Liver (tissue), 9 donors: Measurements from ENCODE around the gene SAMD14. TPM values are rescaled to one million over a fixed set of nuclear protein-coding genes. Genes with fewer than 3 reads are reported as not detected.

Source experiments
- DNase-seq: peaks from one replicate; pipeline ENCODE4 v3.0.0-alpha.2; 2017; ENCODE audit warnings: low spot score
- H3K27ac ChIP-seq, 2 donors: one replicate each; pipeline ENCODE4 v1.7.0; 2013; ENCODE audit warnings: inconsistent platforms in 2 of 2, low read length in 2 of 2, control low read depth in 1 of 2, low read depth in 1 of 2, mild to moderate bottlenecking in 1 of 2
- H3K27me3 ChIP-seq, 4 donors: one replicate each; pipeline versions ENCODE4 v1.6.1 to v1.7.0; 2013; ENCODE audit warnings: low read length in 3 of 4, inconsistent platforms in 1 of 4, mild to moderate bottlenecking in 1 of 4, moderate library complexity in 1 of 4; ENCODE audit not compliant: control insufficient read depth in 4 of 4, insufficient read depth in 4 of 4
- H3K36me3 ChIP-seq, 4 donors: one replicate each; pipeline versions ENCODE4 v1.6.1 to v1.7.0; 2013; ENCODE audit warnings: low read length in 3 of 4, mild to moderate bottlenecking in 3 of 4, low read depth in 1 of 4, moderate library complexity in 1 of 4; ENCODE audit not compliant: control insufficient read depth in 4 of 4, insufficient read depth in 3 of 4
- H3K4me1 ChIP-seq, 4 donors: one replicate each; pipeline versions ENCODE4 v1.6.1 to v1.7.0; 2013; ENCODE audit warnings: low read length in 3 of 4, mild to moderate bottlenecking in 3 of 4, moderate library complexity in 1 of 4; ENCODE audit not compliant: control insufficient read depth in 4 of 4, insufficient read depth in 4 of 4
- H3K4me3 ChIP-seq, 3 donors: one replicate each; pipeline versions ENCODE4 v1.6.1 to v1.7.0; 2013; ENCODE audit warnings: low read length in 3 of 3, control low read depth in 1 of 3, low read depth in 1 of 3, mild to moderate bottlenecking in 1 of 3
- H3K9ac ChIP-seq, 2 donors: one replicate each; pipeline ENCODE4 v1.7.0; 2013; ENCODE audit warnings: low read length in 2 of 2, mild to moderate bottlenecking in 2 of 2, moderate library complexity in 2 of 2, control low read depth in 1 of 2, low read depth in 1 of 2
- H3K9me3 ChIP-seq, 4 donors: one replicate each; pipeline versions ENCODE4 v1.6.1 to v1.7.0; 2013; ENCODE audit warnings: low read length in 3 of 4; ENCODE audit not compliant: control insufficient read depth in 4 of 4
- EGR1 ChIP-seq, 2 donors: IDR thresholded peaks; 2 replicates each; pipeline ENCODE4 v1.6.1; 2016 to 2018; ENCODE audit warnings: antibody characterized with exemption in 2 of 2, low read depth in 2 of 2
- FOXA1 ChIP-seq: IDR thresholded peaks from 2 replicates; pipeline ENCODE4 v1.6.1; 2016; ENCODE audit warnings: antibody characterized with exemption
- FOXA2 ChIP-seq: IDR thresholded peaks from 2 replicates; pipeline ENCODE4 v1.6.1; 2016; ENCODE audit warnings: antibody characterized with exemption
- GABPA ChIP-seq, 2 donors: IDR thresholded peaks in 1 of 2; conservative IDR thresholded peaks in 1 of 2; 2 replicates each; pipeline ENCODE4 v1.6.1; 2016; ENCODE audit warnings: antibody characterized with exemption in 2 of 2, mild to moderate bottlenecking in 1 of 2, moderate library complexity in 1 of 2
- HNF4A ChIP-seq, 2 donors: conservative IDR thresholded peaks; 2 replicates each; pipeline ENCODE4 v1.6.1; 2016; ENCODE audit warnings: antibody characterized with exemption in 2 of 2, mild to moderate bottlenecking in 2 of 2
- HNF4G ChIP-seq: IDR thresholded peaks from 2 replicates; pipeline ENCODE4 v1.6.1; 2016; ENCODE audit warnings: antibody characterized with exemption
- JUND ChIP-seq, 2 donors: IDR thresholded peaks; 2 replicates each; pipeline ENCODE4 v1.6.1; 2016; ENCODE audit warnings: antibody characterized with exemption in 2 of 2
- NR2F2 ChIP-seq: IDR thresholded peaks from 2 replicates; pipeline ENCODE4 v1.6.1; 2016; ENCODE audit warnings: antibody characterized with exemption
- RAD21 ChIP-seq, 2 donors: IDR thresholded peaks; 2 replicates each; pipeline ENCODE4 v1.6.1; 2016; ENCODE audit warnings: antibody characterized with exemption in 2 of 2, mild to moderate bottlenecking in 2 of 2
- REST ChIP-seq: IDR thresholded peaks from 2 replicates; pipeline ENCODE4 v1.6.1; 2016; ENCODE audit warnings: antibody characterized with exemption, mild to moderate bottlenecking
- RXRA ChIP-seq, 2 donors: IDR thresholded peaks; 2 replicates each; pipeline ENCODE4 v1.6.1; 2017 to 2018; ENCODE audit warnings: antibody characterized with exemption in 2 of 2, mild to moderate bottlenecking in 1 of 2
- SP1 ChIP-seq: IDR thresholded peaks from 2 replicates; pipeline ENCODE4 v1.6.1; 2018; ENCODE audit warnings: antibody characterized with exemption, mild to moderate bottlenecking
- TAF1 ChIP-seq: conservative IDR thresholded peaks from 2 replicates; pipeline ENCODE4 v1.6.1; 2016; ENCODE audit warnings: antibody characterized with exemption, mild to moderate bottlenecking
- YY1 ChIP-seq: IDR thresholded peaks from 2 replicates; pipeline ENCODE4 v1.6.1; 2016; ENCODE audit warnings: antibody characterized with exemption, mild to moderate bottlenecking
- WGBS: extraction: QIAGEN DNeasy Blood & Tissue Kit; methylation state at CpG from one replicate; pipeline ENCODE4 v1.1.7; 2013; 5-methylcytosine and 5-hydroxymethylcytosine counted together
- polyA plus RNA-seq, 2 donors: library from polyadenylated mRNA; stranded (reverse) in 1 of 2; unstranded in 1 of 2; fragments of 200-250 nt in 1 of 2; fragments of >200 nt in 1 of 2; fragmentation: Nextera tagmentation in 1 of 2; extraction: Ambion mirVana in 1 of 2; gene quantifications; one replicate each; pipeline versions ENCODE4 v1.2.1 to v1.2.3, GENCODE V29; 2013 to 2015
- total RNA-seq, 2 donors: library from RNA; depleted of rRNA; stranded (reverse); fragments of >200 nt; gene quantifications; one replicate each; pipeline ENCODE4 v1.2.3, GENCODE V29; 2014
- TF ChIP-seq, protein P1 (sequence below): IDR thresholded peaks from 2 replicates; pipeline ENCODE4 v1.6.1; 2016; ENCODE audit warnings: antibody characterized with exemption
- TF ChIP-seq, protein P2 (sequence below): IDR thresholded peaks from 2 replicates; pipeline ENCODE4 v1.6.1; 2016; ENCODE audit warnings: antibody characterized with exemption
- TF ChIP-seq, protein P3 (sequence below): IDR thresholded peaks from 2 replicates; pipeline ENCODE4 v1.6.1; 2016; ENCODE audit warnings: antibody characterized with exemption
- TF ChIP-seq, protein P4 (sequence below): fragments of 150-350 bp; IDR thresholded peaks from 2 replicates; pipeline ENCODE4 v1.5.1; 2017; ENCODE audit warnings: improper control_type of control experiment, low read depth, low read length; ENCODE audit not compliant: missing input control
- donor health status: healthy.
- donor health status: healthy.
- donor health status: healthy.
- donor health status: healthy.
- donor health status: healthy.

SAMD14 gene
- total and polyA plus RNA-seq, 4 donors, result 0.50 to 0.84 (median 0.67) TPM; not detected in 1

DNA sequence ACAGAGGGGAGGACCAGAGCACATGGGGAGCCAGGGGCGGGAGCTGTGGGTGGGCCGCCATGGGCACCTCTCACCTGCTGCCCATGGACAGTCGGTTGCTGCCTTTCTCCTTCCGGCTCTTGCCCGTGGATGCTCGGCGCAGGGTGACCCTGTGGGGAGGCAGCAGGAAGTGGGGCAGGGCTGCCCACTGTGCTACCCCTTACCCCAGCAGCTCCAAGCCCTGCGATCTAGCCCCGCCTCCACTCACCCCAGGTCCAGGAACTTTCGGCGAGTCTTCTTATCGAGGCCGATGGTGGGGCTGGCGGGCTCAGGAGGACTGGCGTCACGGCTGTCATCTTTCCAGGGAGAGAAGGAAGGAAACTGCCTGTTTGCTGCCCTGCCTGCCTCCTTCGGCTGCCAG, 14.2 kb downstream of the SAMD14 start:
- no peak for DNase-seq
- Histone ChIP-seq H3K9ac (no peak overlapping the region), H3K27me3 (no peaks in the 10 kb centered on the region), H3K27ac (no peak overlapping the region), H3K4me3 (no peak overlapping the region), H3K9me3 (no peaks in the 10 kb centered on the region), H3K4me1 (peaks cover 6 to 24% (median 15%) of the 10 kb centered on the region in 4 donors), H3K36me3 (no peaks in the 10 kb centered on the region)
- TF ChIP-seq SP1 (no peak), FOXA2 (no peak), EGR1 (IDR thresholded peaks at IDR 0.05; ENCODE audit: low read depth in 2 of 2) (no peak), HNF4A (conservative IDR thresholded peaks at IDR 0.05) (no peak), GABPA (IDR thresholded peaks at IDR 0.05 in 1 of 2, conservative IDR thresholded peaks at IDR 0.05 in 1 of 2) (no peak), JUND (IDR thresholded peaks at IDR 0.05) (no peak), RXRA (IDR thresholded peaks at IDR 0.05) (no peak), FOXA1 (no peak), REST (no peak), YY1 (no peak), HNF4G (no peak), RAD21 (IDR thresholded peaks at IDR 0.05) (no peak), TAF1 (no peak), NR2F2 (no peak)
- TF ChIP-seq, protein P1, sequence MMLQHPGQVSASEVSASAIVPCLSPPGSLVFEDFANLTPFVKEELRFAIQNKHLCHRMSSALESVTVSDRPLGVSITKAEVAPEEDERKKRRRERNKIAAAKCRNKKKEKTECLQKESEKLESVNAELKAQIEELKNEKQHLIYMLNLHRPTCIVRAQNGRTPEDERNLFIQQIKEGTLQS, result no peak
- TF ChIP-seq, protein P2, sequence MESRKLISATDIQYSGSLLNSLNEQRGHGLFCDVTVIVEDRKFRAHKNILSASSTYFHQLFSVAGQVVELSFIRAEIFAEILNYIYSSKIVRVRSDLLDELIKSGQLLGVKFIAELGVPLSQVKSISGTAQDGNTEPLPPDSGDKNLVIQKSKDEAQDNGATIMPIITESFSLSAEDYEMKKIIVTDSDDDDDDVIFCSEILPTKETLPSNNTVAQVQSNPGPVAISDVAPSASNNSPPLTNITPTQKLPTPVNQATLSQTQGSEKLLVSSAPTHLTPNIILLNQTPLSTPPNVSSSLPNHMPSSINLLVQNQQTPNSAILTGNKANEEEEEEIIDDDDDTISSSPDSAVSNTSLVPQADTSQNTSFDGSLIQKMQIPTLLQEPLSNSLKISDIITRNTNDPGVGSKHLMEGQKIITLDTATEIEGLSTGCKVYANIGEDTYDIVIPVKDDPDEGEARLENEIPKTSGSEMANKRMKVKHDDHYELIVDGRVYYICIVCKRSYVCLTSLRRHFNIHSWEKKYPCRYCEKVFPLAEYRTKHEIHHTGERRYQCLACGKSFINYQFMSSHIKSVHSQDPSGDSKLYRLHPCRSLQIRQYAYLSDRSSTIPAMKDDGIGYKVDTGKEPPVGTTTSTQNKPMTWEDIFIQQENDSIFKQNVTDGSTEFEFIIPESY, result no peak
- TF ChIP-seq, protein P3, sequence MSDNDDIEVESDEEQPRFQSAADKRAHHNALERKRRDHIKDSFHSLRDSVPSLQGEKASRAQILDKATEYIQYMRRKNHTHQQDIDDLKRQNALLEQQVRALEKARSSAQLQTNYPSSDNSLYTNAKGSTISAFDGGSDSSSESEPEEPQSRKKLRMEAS, result no peak
- TF ChIP-seq, protein P4, sequence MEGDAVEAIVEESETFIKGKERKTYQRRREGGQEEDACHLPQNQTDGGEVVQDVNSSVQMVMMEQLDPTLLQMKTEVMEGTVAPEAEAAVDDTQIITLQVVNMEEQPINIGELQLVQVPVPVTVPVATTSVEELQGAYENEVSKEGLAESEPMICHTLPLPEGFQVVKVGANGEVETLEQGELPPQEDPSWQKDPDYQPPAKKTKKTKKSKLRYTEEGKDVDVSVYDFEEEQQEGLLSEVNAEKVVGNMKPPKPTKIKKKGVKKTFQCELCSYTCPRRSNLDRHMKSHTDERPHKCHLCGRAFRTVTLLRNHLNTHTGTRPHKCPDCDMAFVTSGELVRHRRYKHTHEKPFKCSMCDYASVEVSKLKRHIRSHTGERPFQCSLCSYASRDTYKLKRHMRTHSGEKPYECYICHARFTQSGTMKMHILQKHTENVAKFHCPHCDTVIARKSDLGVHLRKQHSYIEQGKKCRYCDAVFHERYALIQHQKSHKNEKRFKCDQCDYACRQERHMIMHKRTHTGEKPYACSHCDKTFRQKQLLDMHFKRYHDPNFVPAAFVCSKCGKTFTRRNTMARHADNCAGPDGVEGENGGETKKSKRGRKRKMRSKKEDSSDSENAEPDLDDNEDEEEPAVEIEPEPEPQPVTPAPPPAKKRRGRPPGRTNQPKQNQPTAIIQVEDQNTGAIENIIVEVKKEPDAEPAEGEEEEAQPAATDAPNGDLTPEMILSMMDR, result no peak
- WGBS, result 65% methylated on average over 17 of the region's 17 CpGs
